HL-60 (cell line): ENCODE results near the gene CCDC107.

Source experiments
- DNase-seq, 2 experiments: peaks; one replicate each; pipeline ENCODE4 v3.0.0-alpha.2; 2010 to 2020; ENCODE audit warnings: low read depth in 1 of 2, low spot score in 1 of 2
- H3K27ac ChIP-seq: fragments of 250-450 bp; sonication (Bioruptor Pico); replicated peaks from 2 replicates; pipeline ENCODE4 v1.5.1; 2020; ENCODE audit warnings: mild to moderate bottlenecking, moderate library complexity
- H3K27me3 ChIP-seq: fragments of 250-450 bp; sonication (Bioruptor Pico); 2 replicates; pipeline ENCODE4 v1.5.1; 2021; ENCODE audit warnings: mild to moderate bottlenecking, moderate library complexity; ENCODE audit not compliant: insufficient read depth, poor library complexity, severe bottlenecking
- H3K4me3 ChIP-seq: replicated peaks from 2 replicates; pipeline ENCODE4 v1.5.1; 2011; ENCODE audit warnings: mild to moderate bottlenecking, control low read depth, low read length; ENCODE audit not compliant: insufficient read depth
- GABPA ChIP-seq: IDR thresholded peaks from 2 replicates; pipeline ENCODE4 v1.6.1; 2012; ENCODE audit warnings: low read depth
- POLR2AphosphoS5 ChIP-seq: IDR thresholded peaks from 2 replicates; pipeline ENCODE4 v1.6.1; 2012; ENCODE audit warnings: low read depth
- SPI1 ChIP-seq: IDR thresholded peaks from 2 replicates; pipeline ENCODE4 v1.6.1; 2012; ENCODE audit warnings: low read depth, mild to moderate bottlenecking, borderline replicate concordance
- TF ChIP-seq, protein P1 (sequence below): IDR thresholded peaks from one replicate; pipeline ENCODE4 v1.5.1; 2011; ENCODE audit warnings: low read length, control low read depth, inconsistent platforms; ENCODE audit not compliant: insufficient read depth
- TF ChIP-seq, protein P2 (sequence below): IDR thresholded peaks from 2 replicates; pipeline ENCODE4 v1.6.1; 2012; ENCODE audit warnings: low read depth; ENCODE audit not compliant: insufficient replicate concordance

The CCDC107 gene

DNA sequence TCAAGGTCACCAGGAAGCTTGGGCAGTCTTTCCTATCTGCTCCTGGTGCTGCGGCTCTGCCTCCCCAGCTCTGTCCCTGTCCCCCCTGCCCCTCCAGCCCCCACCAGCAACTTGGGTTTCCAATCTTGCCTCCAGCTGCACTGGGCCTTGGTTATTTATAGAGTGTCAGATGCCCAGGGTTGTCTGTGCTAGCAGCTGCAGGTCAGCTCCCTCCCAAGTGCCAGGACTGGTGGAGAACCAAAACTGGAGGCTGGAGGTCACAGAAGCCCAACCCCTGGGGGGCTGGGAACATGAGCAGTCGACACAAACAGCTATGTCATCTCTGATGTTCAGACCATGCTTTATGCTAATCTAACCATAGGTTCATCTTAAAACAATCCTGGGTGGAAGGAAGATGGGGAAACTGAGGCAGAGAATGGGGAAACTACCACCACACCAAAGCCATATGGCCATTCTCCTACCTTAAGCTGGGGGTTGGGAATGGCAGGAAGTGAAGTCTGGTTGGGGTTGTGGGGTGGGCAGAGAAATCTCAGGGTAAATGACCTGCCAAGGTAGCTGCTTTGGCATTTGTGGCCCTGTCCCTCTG is 30.0 kb downstream of the CCDC107 start:
- no peak overlapping the region for H3K4me3 ChIP-seq
- H3K27me3 ChIP-seq: no peaks in the 10 kb centered on the region
- no peak overlapping the region for H3K27ac ChIP-seq
- no peak for DNase-seq
- TF ChIP-seq SPI1 (no peak), POLR2AphosphoS5 (no peak), GABPA (no peak)
- TF ChIP-seq, protein P1, sequence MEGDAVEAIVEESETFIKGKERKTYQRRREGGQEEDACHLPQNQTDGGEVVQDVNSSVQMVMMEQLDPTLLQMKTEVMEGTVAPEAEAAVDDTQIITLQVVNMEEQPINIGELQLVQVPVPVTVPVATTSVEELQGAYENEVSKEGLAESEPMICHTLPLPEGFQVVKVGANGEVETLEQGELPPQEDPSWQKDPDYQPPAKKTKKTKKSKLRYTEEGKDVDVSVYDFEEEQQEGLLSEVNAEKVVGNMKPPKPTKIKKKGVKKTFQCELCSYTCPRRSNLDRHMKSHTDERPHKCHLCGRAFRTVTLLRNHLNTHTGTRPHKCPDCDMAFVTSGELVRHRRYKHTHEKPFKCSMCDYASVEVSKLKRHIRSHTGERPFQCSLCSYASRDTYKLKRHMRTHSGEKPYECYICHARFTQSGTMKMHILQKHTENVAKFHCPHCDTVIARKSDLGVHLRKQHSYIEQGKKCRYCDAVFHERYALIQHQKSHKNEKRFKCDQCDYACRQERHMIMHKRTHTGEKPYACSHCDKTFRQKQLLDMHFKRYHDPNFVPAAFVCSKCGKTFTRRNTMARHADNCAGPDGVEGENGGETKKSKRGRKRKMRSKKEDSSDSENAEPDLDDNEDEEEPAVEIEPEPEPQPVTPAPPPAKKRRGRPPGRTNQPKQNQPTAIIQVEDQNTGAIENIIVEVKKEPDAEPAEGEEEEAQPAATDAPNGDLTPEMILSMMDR: no peak
- TF ChIP-seq, protein P2, sequence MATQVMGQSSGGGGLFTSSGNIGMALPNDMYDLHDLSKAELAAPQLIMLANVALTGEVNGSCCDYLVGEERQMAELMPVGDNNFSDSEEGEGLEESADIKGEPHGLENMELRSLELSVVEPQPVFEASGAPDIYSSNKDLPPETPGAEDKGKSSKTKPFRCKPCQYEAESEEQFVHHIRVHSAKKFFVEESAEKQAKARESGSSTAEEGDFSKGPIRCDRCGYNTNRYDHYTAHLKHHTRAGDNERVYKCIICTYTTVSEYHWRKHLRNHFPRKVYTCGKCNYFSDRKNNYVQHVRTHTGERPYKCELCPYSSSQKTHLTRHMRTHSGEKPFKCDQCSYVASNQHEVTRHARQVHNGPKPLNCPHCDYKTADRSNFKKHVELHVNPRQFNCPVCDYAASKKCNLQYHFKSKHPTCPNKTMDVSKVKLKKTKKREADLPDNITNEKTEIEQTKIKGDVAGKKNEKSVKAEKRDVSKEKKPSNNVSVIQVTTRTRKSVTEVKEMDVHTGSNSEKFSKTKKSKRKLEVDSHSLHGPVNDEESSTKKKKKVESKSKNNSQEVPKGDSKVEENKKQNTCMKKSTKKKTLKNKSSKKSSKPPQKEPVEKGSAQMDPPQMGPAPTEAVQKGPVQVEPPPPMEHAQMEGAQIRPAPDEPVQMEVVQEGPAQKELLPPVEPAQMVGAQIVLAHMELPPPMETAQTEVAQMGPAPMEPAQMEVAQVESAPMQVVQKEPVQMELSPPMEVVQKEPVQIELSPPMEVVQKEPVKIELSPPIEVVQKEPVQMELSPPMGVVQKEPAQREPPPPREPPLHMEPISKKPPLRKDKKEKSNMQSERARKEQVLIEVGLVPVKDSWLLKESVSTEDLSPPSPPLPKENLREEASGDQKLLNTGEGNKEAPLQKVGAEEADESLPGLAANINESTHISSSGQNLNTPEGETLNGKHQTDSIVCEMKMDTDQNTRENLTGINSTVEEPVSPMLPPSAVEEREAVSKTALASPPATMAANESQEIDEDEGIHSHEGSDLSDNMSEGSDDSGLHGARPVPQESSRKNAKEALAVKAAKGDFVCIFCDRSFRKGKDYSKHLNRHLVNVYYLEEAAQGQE: no peak

DNA sequence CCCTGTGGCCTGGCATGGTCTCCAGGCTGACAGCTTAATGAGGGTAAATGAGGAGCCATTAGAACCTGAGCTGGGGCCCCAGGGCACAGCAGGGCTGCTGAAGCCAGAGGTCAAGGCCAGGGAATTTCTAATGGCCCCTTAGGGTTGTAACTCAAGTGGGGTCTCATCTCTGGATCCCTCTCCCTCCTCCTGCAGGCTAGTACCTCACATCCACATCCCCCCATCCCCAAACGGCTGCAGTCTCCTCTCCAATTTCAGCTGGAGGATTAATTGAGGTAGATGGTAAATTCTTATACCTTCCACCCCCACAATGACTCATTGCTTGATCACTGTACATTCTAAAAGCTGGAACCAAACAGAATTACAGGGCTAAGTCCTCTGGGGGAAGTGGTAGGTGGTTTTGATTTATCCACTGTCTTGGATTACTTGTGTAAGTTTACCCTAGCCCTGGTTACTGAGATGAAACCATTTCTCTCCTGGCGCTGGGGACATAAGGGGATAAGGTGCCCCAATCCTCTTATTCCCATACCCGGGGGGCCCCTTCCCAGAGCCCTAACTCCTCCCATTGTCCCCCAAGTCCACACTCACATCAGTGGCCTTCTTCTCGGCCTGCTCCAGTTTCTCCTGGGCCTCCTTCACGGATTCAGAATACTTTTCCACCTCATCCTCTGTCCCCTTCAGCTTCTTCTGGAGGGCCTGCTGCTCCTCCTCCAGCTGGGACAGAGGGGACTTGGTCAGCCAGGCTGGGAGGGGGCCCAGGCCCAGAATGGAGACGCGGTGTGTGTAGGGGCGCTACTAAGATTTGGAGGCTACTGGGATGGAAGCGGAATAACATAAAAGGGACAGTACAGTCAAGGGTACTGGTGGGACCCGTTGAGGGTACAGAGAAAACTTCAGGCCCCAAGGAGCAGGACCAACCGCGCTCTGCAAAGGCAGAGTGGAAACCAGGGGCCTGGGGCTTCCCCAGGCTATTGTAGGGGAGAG is 30.8 kb downstream of the CCDC107 start:
- Histone ChIP-seq H3K27me3 (no peaks in the 10 kb centered on the region), H3K27ac (no peak overlapping the region), H3K4me3 (no peak overlapping the region)
- TF ChIP-seq SPI1: no peak
- TF ChIP-seq POLR2AphosphoS5: no peak
- TF ChIP-seq, protein P1: no peak
- TF ChIP-seq, protein P2: no peak
- no peak for TF ChIP-seq GABPA
- DNase-seq: no peak

DNA sequence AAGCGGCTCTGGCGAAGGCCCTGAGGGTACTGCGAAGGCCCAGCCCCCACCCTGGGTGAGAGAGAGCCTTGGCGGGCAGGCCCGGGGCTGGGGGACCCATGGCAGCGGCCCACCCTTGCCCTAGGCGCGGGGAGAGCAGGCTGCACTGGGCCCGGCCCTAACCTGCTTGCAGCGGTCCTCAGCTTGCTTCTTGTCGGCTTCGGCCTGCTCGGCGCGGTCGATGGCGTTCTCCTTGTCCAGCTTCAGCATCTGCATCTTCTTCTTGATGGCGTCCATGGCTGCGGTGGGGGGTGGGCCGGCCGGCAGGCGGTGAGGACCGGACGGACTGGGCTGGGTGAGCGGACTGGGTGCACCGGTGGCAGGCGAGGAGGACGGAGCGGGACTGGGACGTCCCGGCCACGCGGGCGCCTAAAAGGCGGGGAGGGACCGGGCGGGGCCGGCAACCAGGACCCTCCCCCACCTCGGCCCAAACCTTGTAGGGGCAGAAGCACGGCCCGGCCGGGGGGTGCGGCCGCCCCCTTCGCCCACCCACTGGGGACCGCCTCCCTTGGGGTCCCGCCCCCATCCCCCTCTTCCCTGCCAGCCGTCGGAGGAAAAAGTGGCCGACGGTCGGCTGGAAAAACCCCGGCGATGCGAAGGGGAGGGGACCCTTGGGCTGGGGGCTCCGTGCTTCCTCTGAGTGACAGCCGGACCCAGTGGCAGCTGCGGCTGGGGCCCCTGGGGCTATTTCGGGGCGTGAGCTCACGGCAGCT is 31.6 kb downstream of the CCDC107 start, which contains the start of gene TPM2:
Gene TPM2 (minus strand): TSS at position 384 of the 752 bp plus-strand sequence. CDS start 108 bp downstream, at position 276.
- peak within 1 kb of the TSS; percentile 67 for H3K4me3 ChIP-seq
- H3K27me3 ChIP-seq: no peaks in the 10 kb centered on the region
- TF ChIP-seq POLR2AphosphoS5 (no peak), GABPA (no peak), SPI1 (no peak)
- TF ChIP-seq, protein P2: no peak
- TF ChIP-seq, protein P1: no peak
- DNase-seq: no peak
- peak within 1 kb of the TSS; percentile 77 for H3K27ac ChIP-seq
